Body of pancreas (tissue), 4 donors: ENCODE data around the gene RBMS3. TPM values are rescaled to one million over a fixed set of nuclear protein-coding genes. Genes with fewer than 3 reads are reported as not detected.

Experiments used
- ATAC-seq: fragments of 150-250 bp; one replicate; pipeline ENCODE4 v1.9.1; 2016
- DNase-seq, 4 donors: peaks; one replicate each; pipeline ENCODE4 v3.0.0-alpha.2; 2019
- H3K27ac ChIP-seq, 4 donors: fragments of 200-600 bp; sonication (generic); 1 replicate in 3 of 4; 2 replicates in 1 of 4; pipeline versions ENCODE4 v1.5.1 to v1.6.1; 2016 to 2019; ENCODE audit warnings: mild to moderate bottlenecking in 1 of 4, mixed read lengths in 1 of 4, moderate library complexity in 1 of 4
- H3K27me3 ChIP-seq, 2 donors: fragments of 200-600 bp; sonication (generic); one replicate each; pipeline ENCODE4 v1.6.0; 2016; ENCODE audit warnings: mild to moderate bottlenecking in 1 of 2
- H3K36me3 ChIP-seq, 2 donors: fragments of 200-600 bp; sonication (generic); replicated peaks in 1 of 2; 2 replicates each; pipeline ENCODE4 v1.5.1; 2016; ENCODE audit warnings: low read depth in 2 of 2; ENCODE audit not compliant: insufficient read depth in 1 of 2
- H3K4me1 ChIP-seq: fragments of 200-600 bp; sonication (generic); one replicate; pipeline ENCODE4 v1.6.0; 2016
- H3K4me3 ChIP-seq, 2 donors: fragments of 200-600 bp; sonication (generic); 1 replicate in 1 of 2; 2 replicates in 1 of 2; pipeline ENCODE4 v1.5.1; 2016 to 2019
- H3K9me3 ChIP-seq, 3 donors: fragments of 200-600 bp; sonication (generic); 1 replicate in 2 of 3; 2 replicates in 1 of 3; pipeline ENCODE4 v1.5.1; 2016
- CTCF ChIP-seq, 7 experiments: fragments of 450-650 bp in 4 of 7; fragments of 200-600 bp in 3 of 7; sonication (generic) in 3 of 7; IDR thresholded peaks; one replicate each; pipeline ENCODE4 v1.5.1; 2016 to 2019; ENCODE audit warnings: antibody characterized with exemption in 7 of 7
- POLR2A ChIP-seq, 3 donors: fragments of 450-650 bp; IDR thresholded peaks; one replicate each; pipeline ENCODE4 v1.6.1; 2016; ENCODE audit warnings: antibody characterized with exemption in 3 of 3, mild to moderate bottlenecking in 2 of 3
- WGBS, 2 donors: methylation state at CpG; one replicate each; pipeline ENCODE4 v1.1.5; 2017; 5-methylcytosine and 5-hydroxymethylcytosine counted together
- intact Hi-C: fragments of 100-400 bp; cut with DNase I; formaldehyde crosslinking; loops from one replicate; pipeline ENCODE4 v1.15.1; 2023
- total RNA-seq, 2 donors: library from RNA; depleted of rRNA; stranded (reverse); fragments of >200 nt; gene quantifications; one replicate each; pipeline ENCODE4 v1.1.0, GENCODE V29; 2016

Gene RBMS3
- total RNA-seq, 2 donors from 2014 or later = 17.4 to 29.7 TPM

DNA sequence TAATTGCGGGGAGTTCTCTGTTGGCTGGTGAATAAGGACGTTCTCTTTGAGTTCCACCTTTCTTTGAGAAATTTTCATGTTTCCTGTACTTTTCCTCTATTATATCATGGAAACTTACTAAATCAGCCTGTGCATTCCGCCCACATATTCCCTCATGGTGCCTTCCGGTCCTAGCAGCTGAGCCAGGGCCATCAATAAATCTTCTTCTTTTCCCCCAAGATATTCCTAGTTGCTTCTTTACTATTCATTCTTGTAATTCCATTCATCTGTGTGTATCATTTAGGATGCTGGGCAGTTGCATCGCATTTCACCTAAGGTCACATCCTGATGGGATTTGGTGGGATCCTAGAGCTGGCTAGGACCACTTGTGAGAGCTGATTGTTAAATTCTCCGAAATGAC, 139.2 kb downstream of the RBMS3 start:
- H3K36me3 ChIP-seq = no peaks in the 10 kb centered on the region
- H3K27ac ChIP-seq = no peak overlapping the region
- no peaks in the 10 kb centered on the region for H3K9me3 ChIP-seq
- H3K4me1 ChIP-seq = no peaks in the 10 kb centered on the region
- intact Hi-C loops = no loop called here
- DNase-seq (peak in 1 of 4 donors; percentile 5), ATAC-seq (no peak)
- H3K27me3 ChIP-seq = no peaks in the 10 kb centered on the region
- TF ChIP-seq CTCF (IDR thresholded peaks at IDR 0.05) (no peak), POLR2A (IDR thresholded peaks at IDR 0.05) (no peak)
- WGBS, 2 donors = 72 to 81% methylated on average over 6 of the region's 6 CpGs
- H3K4me3 ChIP-seq = no peak overlapping the region

DNA sequence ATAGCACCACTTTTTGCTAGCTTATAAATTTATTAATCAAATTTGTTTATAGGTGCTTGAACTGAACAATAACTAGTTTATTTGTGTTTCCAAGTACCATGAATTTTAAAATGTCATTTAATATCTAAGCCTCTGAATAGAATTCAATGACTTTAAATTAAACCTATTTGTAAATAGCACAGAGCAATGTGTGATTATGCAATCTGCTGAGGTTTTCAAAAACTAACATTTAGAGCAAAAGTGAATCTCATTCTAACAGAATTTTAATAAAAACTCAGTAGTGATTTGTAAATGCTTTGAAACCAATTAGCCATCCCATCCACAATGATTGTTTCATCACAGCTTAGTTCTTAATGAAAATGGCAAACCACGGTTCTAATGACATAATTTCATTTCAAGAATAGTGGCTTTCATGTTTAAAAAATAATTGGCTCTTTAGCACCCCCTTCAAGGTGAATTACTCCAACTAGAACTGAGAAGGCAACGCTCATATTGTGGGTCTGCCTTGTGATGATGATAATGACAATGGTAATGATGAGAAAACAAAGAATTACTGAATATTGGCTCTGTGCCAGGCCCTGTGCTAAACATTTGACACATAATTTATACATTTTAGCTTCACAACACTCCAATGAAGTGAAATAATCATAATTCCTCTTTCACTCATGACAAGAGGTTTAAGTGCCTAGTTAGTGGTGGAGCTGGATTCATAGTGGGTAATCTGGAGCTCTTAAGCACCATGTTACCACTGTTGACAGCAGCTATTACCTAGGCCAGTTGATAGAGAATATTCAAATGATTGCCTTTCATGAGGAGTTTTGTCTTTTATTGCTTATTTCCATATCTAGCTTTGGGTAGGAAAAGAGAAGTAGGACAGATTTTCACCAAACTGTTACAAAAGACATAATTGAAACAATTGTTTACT, 145.7 kb downstream of the RBMS3 start:
- peaks cover 6% of the 10 kb centered on the region for H3K4me1 ChIP-seq
- TF ChIP-seq CTCF (IDR thresholded peaks at IDR 0.05) (no peak), POLR2A (IDR thresholded peaks at IDR 0.05) (no peak)
- no peaks in the 10 kb centered on the region for H3K36me3 ChIP-seq
- 75 to 84% methylated on average over 2 of the region's 2 CpGs for WGBS, 2 donors
- no peaks in the 10 kb centered on the region for H3K27me3 ChIP-seq
- ATAC-seq (no peak), DNase-seq (no peak)
- intact Hi-C loops = no loop called here
- no peaks in the 10 kb centered on the region for H3K9me3 ChIP-seq
- no peak overlapping the region for H3K4me3 ChIP-seq
- no peak overlapping the region for H3K27ac ChIP-seq

GRCh38 chr3:29427266-29428103, 146.6 kb downstream of the RBMS3 start:
- WGBS, 2 donors = 72 to 81% methylated on average over 7 of the region's 7 CpGs

GRCh38 chr3:29429055-29429679, 148.3 kb downstream of the RBMS3 start:
- Histone ChIP-seq H3K4me1 (peaks cover 6% of the 10 kb centered on the region), H3K27ac (peak overlapping the region in 1 of 4 donors; percentile 18), H3K27me3 (no peaks in the 10 kb centered on the region), H3K4me3 (no peak overlapping the region), H3K36me3 (no peaks in the 10 kb centered on the region), H3K9me3 (no peaks in the 10 kb centered on the region)
- TF ChIP-seq CTCF (IDR thresholded peaks at IDR 0.05) = no peak
- no peak for TF ChIP-seq POLR2A (IDR thresholded peaks at IDR 0.05)
- WGBS, 2 donors = 64 to 70% methylated on average over 4 of the region's 4 CpGs
- no peak for DNase-seq
- intact Hi-C loops = no loop called here
- ATAC-seq = no peak

More at GRCh38 chr3:29427266-29428103, 146.6 kb downstream of the RBMS3 start:
- no peak for ATAC-seq
- H3K27me3 ChIP-seq = no peaks in the 10 kb centered on the region
- intact Hi-C loops = no loop called here
- no peaks in the 10 kb centered on the region for H3K9me3 ChIP-seq
- TF ChIP-seq CTCF (IDR thresholded peaks at IDR 0.05) (no peak), POLR2A (IDR thresholded peaks at IDR 0.05) (no peak)
- H3K4me3 ChIP-seq = no peak overlapping the region
- H3K4me1 ChIP-seq = peaks cover 6% of the 10 kb centered on the region
- peak in 1 of 4 donors; percentile 4 for DNase-seq
- H3K36me3 ChIP-seq = no peaks in the 10 kb centered on the region
- H3K27ac ChIP-seq = no peak overlapping the region
